NT2/D1 (cell line): Measurements from ENCODE around the gene ICA1.

Experiments used
- DNase-seq: peaks from one replicate; pipeline ENCODE4 v3.0.0-alpha.2; 2011; ENCODE audit warnings: low read depth, low spot score
- H3K27me3 ChIP-seq: 2 replicates; pipeline ENCODE4 v1.6.0; 2011; ENCODE audit warnings: mild to moderate bottlenecking; ENCODE audit not compliant: insufficient read length, insufficient read depth
- H3K36me3 ChIP-seq: 2 replicates; pipeline ENCODE4 v1.6.1; 2011; ENCODE audit warnings: mild to moderate bottlenecking, low read length, mixed read lengths; ENCODE audit not compliant: insufficient read depth, insufficient read length
- H3K4me1 ChIP-seq: 2 replicates; pipeline ENCODE4 v1.5.1; 2011; ENCODE audit not compliant: insufficient read depth, insufficient read length
- H3K4me3 ChIP-seq: 2 replicates; pipeline ENCODE4 v1.5.1; 2011; ENCODE audit warnings: low read depth; ENCODE audit not compliant: insufficient read length
- H3K9ac ChIP-seq: 2 replicates; pipeline ENCODE4 v1.6.0; 2011; ENCODE audit warnings: low read depth; ENCODE audit not compliant: insufficient read length
- H3K9me3 ChIP-seq: 2 replicates; pipeline ENCODE4 v1.5.1; 2011; ENCODE audit warnings: mild to moderate bottlenecking, low read length; ENCODE audit not compliant: insufficient read depth
- SUZ12 ChIP-seq: IDR thresholded peaks from 2 replicates; pipeline ENCODE4 v1.6.1; 2011; ENCODE audit not compliant: insufficient read length, insufficient read depth; ENCODE audit errors: extremely low read depth
- YY1 ChIP-seq: IDR thresholded peaks from 2 replicates; pipeline ENCODE4 v1.6.1; 2011; ENCODE audit not compliant: insufficient read length, insufficient read depth
- ZNF274 ChIP-seq: IDR thresholded peaks from 2 replicates; pipeline ENCODE4 v1.6.1; 2011; ENCODE audit warnings: mild to moderate bottlenecking, low read depth, low read length

Gene ICA1

DNA sequence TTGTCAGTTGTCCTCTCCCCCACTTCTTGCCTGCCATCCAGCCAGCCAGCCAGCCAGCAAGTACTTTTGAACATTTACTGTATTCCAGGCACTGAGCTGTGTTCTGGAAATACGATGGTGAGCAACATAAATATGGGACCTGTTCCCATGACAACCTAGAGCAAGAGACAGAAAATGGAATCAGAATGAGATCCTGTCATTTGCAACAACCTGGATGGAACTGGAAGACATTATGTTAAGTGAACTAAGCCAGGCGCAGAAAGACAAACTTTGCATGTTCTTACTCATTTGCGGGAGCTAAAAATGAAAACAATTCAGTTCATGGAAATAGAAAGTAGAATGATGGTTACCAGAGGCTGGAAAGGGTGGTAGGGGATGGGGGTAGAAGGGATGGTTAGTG lies 140.7 kb downstream of the ICA1 start:
- no peak for TF ChIP-seq SUZ12
- no peak for TF ChIP-seq YY1
- no peak for TF ChIP-seq ZNF274
- peaks cover 2% of the 10 kb centered on the region for H3K4me1 ChIP-seq
- no peak overlapping the region for H3K4me3 ChIP-seq
- no peak overlapping the region for H3K9ac ChIP-seq
- no peaks in the 10 kb centered on the region for H3K27me3 ChIP-seq
- H3K36me3 ChIP-seq, result no peaks in the 10 kb centered on the region
- DNase-seq, result no peak
- no peaks in the 10 kb centered on the region for H3K9me3 ChIP-seq

DNA sequence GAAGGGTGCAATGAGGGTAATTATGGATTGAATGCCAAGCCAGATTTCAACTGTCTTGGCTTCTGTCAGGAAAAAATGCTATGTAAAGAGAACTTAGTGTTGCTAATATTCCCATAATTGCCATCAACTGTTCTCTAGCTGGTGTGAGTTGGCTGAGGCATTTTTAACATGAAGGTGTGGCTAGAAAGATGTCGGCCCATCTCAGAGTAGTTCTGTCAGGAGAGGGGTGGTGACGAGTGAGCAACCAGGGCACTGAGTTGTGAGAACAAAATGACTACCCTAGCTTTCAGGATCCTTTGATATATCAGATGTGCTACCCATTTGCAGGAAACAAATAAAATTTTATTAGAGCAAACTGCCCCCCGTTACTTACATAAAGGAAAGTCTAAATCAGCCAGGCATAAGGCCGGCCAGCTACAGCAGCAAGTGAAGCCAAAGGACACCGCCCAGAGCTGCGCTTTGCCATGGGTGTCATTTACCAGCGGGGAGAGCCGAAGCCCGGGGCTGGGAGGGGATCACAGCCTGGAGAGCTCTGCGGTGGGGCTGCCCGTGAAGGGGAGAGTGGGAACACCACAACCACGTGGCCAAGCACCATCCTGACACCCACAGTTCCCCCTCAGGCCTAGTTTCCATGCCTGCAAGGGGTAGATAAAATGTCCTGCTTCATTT lies 141.4 kb downstream of the ICA1 start:
- TF ChIP-seq SUZ12, result no peak
- TF ChIP-seq YY1, result no peak
- TF ChIP-seq ZNF274, result no peak
- Histone ChIP-seq H3K27me3 (no peaks in the 10 kb centered on the region), H3K9ac (no peak overlapping the region)

DNA sequence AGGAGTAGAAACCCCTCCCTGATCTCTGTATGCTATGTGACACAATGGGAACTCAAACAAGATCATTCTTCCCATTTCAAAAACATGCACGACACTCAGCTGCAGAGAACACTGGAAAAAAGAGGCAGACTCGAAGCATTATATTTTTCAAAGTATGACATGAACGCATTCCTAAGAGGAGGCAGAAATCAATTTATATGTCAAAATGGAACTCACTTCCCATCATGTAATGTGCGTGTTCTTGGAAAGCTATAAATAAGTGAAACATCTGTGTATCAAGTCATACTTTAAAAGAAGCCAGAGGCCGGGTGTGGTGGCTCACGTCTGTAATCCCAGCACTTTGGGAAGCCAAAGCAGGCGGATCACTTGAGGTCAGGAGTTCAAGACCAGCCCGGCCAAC lies 142.7 kb downstream of the ICA1 start:
- H3K9me3 ChIP-seq, result no peaks in the 10 kb centered on the region
- no peak overlapping the region for H3K9ac ChIP-seq
- no peak for DNase-seq
- no peaks in the 10 kb centered on the region for H3K27me3 ChIP-seq
- no peak for TF ChIP-seq YY1
- TF ChIP-seq ZNF274, result no peak
- no peak for TF ChIP-seq SUZ12
- no peak overlapping the region for H3K4me3 ChIP-seq
- H3K36me3 ChIP-seq, result no peaks in the 10 kb centered on the region
- no peaks in the 10 kb centered on the region for H3K4me1 ChIP-seq

More for the DNA sequence above, 141.4 kb downstream of the ICA1 start:
- Histone ChIP-seq H3K9me3 (no peaks in the 10 kb centered on the region), H3K4me3 (no peak overlapping the region), H3K4me1 (no peaks in the 10 kb centered on the region), H3K36me3 (no peaks in the 10 kb centered on the region)
- no peak for DNase-seq

DNA sequence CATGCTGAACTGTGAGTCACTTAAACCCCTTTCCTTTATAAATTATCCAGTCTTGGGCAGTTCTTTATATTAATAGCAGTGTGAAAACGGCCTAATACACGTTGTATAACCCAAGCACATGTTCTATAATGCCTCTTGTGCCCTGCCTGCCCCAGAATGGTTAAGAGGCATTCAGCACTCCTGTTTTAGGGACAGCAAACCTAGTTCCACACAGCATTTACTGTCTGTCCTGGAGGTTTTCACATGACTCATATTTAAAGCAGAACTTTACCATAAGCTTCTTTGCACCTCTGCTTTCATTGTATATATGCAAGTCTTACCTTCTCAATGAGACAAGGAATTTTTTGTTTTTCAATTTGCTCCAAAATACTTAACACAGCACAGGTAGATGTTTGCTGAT lies 144.8 kb downstream of the ICA1 start:
- no peak overlapping the region for H3K4me3 ChIP-seq
- H3K9me3 ChIP-seq, result 0 out of 2 replicates have a peak, but pooled peaks cover 9% of the 10 kb centered on the region
- H3K9ac ChIP-seq, result no peak overlapping the region
- TF ChIP-seq ZNF274 (no peak), YY1 (no peak), SUZ12 (no peak)
- no peaks in the 10 kb centered on the region for H3K27me3 ChIP-seq
- peaks cover under 1% of the 10 kb centered on the region for H3K4me1 ChIP-seq
- H3K36me3 ChIP-seq, result no peaks in the 10 kb centered on the region
- no peak for DNase-seq

DNA sequence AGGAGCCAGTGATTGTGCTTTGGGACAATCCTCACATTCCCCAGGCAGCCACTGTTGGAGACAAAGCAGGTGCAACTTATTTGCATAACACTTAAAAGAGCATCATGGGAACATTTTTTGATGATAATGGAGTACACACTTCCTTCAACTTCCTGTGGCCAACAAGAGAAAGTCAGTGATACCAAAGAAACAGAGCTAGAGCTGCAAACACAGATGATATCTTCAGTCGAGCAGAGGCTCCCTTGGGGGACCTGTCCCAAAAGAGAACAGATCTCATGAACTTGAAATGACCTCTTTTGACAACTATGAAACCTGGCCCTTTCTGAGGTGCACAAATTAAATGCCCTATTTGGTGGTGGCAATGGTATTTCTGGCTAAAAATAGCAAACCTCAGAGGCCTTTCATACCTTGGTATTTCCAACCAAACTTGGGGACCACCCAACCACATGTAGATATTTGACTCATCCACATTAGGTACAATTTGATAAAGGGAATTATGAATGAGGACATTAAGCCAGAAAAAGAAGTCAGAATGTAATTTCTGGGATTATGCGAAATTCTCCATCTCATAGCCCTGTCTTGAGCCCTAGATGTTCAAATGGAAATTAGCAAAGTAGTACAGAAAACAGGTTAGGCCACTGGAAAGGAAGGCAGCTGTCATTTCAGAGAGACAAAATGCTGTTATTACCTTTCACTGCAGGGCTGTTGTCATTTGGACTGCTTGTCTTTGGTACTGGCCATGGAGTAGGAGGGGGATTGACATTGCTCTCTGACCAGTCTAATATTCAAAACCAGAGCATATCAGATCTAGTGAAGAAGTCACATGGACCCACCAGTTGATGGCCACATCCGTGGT lies 146.2 kb downstream of the ICA1 start:
- TF ChIP-seq YY1, result no peak
- no peak for TF ChIP-seq ZNF274
- TF ChIP-seq SUZ12, result no peak
- no peak for DNase-seq
- Histone ChIP-seq H3K4me3 (no peak overlapping the region), H3K27me3 (no peaks in the 10 kb centered on the region), H3K4me1 (peaks cover 4% of the 10 kb centered on the region), H3K36me3 (no peaks in the 10 kb centered on the region), H3K9me3 (0 out of 2 replicates have a peak, but pooled peaks cover 9% of the 10 kb centered on the region), H3K9ac (no peak overlapping the region)

DNA sequence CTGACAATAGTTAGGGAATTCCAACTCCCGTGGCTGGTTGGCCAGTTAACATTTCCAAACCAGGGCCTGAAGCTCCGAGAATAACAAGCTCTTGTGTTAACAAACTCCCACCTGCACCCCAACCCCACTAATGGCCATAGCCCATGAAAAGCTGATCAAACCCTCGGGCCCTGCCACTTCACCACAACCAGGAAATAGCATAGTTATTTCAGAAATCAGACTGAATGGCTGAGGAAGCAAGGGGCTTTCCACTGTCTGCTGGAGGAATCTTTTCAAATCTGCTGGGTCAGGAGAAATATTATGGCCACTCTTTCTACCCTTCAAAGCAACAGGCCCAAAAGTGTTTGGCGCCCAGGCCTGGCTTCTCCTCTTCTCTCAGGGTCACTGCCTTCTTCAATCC lies 147.8 kb downstream of the ICA1 start:
- H3K9ac ChIP-seq, result no peak overlapping the region
- H3K4me3 ChIP-seq, result no peak overlapping the region

DNA sequence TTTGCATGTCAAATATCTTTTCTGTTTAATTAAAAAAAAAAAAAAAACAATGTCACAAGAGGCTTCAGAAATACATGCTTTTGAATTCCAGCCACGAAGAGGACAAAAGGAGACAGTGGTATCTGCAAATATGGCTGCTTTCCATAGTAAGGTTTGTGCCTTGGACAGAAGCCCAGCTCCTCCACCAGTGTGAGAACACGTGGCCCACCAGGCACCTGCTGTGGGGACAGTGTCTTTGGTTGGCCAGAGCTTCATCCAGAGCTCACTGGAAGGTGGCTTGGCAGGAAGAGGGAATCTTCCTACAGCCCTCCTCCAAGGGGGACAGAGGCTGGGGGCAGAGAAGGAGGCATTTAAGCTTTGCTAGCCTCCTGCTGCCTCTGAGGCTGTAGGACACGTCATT lies 148.8 kb downstream of the ICA1 start:
- 0 out of 2 replicates have a peak, but pooled peaks cover 9% of the 10 kb centered on the region for H3K9me3 ChIP-seq
- no peaks in the 10 kb centered on the region for H3K27me3 ChIP-seq
- H3K4me1 ChIP-seq, result peaks cover 4% of the 10 kb centered on the region
- no peak for TF ChIP-seq YY1
- no peak overlapping the region for H3K9ac ChIP-seq
- no peak overlapping the region for H3K4me3 ChIP-seq
- no peaks in the 10 kb centered on the region for H3K36me3 ChIP-seq
- DNase-seq, result no peak

More for the DNA sequence above, 147.8 kb downstream of the ICA1 start:
- H3K27me3 ChIP-seq, result no peaks in the 10 kb centered on the region
- peaks cover 4% of the 10 kb centered on the region for H3K4me1 ChIP-seq
- no peaks in the 10 kb centered on the region for H3K36me3 ChIP-seq
- TF ChIP-seq SUZ12 (no peak), ZNF274 (no peak), YY1 (no peak)
- 0 out of 2 replicates have a peak, but pooled peaks cover 9% of the 10 kb centered on the region for H3K9me3 ChIP-seq
- DNase-seq, result no peak
